Parathyroid adenoma (tissue), 2 donors: ENCODE results near the gene MBD2.
A peak's percentile ranks its signal among the peaks of the same experiment; 100 is the strongest.

Experiments used
- H2AFZ ChIP-seq: fragments of 300-600 bp; sonication (generic); one replicate; pipeline ENCODE4 v1.7.0; 2017; ENCODE audit warnings: antibody characterized with exemption, mild to moderate bottlenecking
- H3K27ac ChIP-seq: fragments of 300-600 bp; sonication (generic); one replicate; pipeline ENCODE4 v1.7.0; 2017
- H3K27me3 ChIP-seq: fragments of 300-600 bp; sonication (generic); one replicate; pipeline ENCODE4 v1.7.0; 2017; ENCODE audit warnings: low read length; ENCODE audit not compliant: control insufficient read depth, insufficient read depth
- H3K36me3 ChIP-seq: fragments of 300-600 bp; sonication (generic); one replicate; pipeline ENCODE4 v1.7.0; 2017; ENCODE audit warnings: low read length; ENCODE audit not compliant: control insufficient read depth, insufficient read depth
- H3K4me1 ChIP-seq: fragments of 300-600 bp; sonication (generic); one replicate; pipeline ENCODE4 v1.7.0; 2017; ENCODE audit warnings: control low read depth
- H3K4me2 ChIP-seq: fragments of 300-600 bp; sonication (generic); one replicate; pipeline ENCODE4 v1.7.0; 2017; ENCODE audit warnings: low read length
- H3K4me3 ChIP-seq: fragments of 300-600 bp; sonication (generic); one replicate; pipeline ENCODE4 v1.7.0; 2017; ENCODE audit warnings: low read depth, low read length
- H3K79me2 ChIP-seq: fragments of 300-600 bp; sonication (generic); one replicate; pipeline ENCODE4 v1.7.0; 2017; ENCODE audit warnings: control low read depth
- H3K9ac ChIP-seq: fragments of 300-600 bp; sonication (generic); one replicate; pipeline ENCODE4 v1.7.0; 2017; ENCODE audit warnings: mild to moderate bottlenecking
- H3K9me3 ChIP-seq: fragments of 300-600 bp; sonication (generic); one replicate; pipeline ENCODE4 v1.7.0; 2017; ENCODE audit warnings: low read length; ENCODE audit not compliant: control insufficient read depth
- CTCF ChIP-seq: fragments of 300-600 bp; sonication (generic); IDR thresholded peaks from one replicate; pipeline ENCODE4 v1.7.0; 2017; ENCODE audit warnings: antibody characterized with exemption, mild to moderate bottlenecking
- donor health status: primary hyperparathyroidism.

Gene MBD2

GRCh38 chr18:54232485-54233227 lies 8.2 kb upstream of the MBD2 start:
- no peaks in the 10 kb centered on the region for H3K9me3 ChIP-seq
- TF ChIP-seq CTCF, result no peak
- H2AFZ ChIP-seq, result no peak overlapping the region
- H3K9ac ChIP-seq, result no peak overlapping the region
- H3K36me3 ChIP-seq, result no peaks in the 10 kb centered on the region
- H3K4me2 ChIP-seq, result no peak overlapping the region
- no peaks in the 10 kb centered on the region for H3K4me1 ChIP-seq
- H3K27ac ChIP-seq, result no peak overlapping the region
- no peak overlapping the region for H3K4me3 ChIP-seq
- H3K79me2 ChIP-seq, result no peaks in the 10 kb centered on the region
- no peaks in the 10 kb centered on the region for H3K27me3 ChIP-seq

- Histone ChIP-seq H3K4me2 (no peak overlapping the region), H3K27me3 (no peaks in the 10 kb centered on the region), H3K9me3 (no peaks in the 10 kb centered on the region), H3K4me1 (no peaks in the 10 kb centered on the region), H3K27ac (no peak overlapping the region), H3K79me2 (no peaks in the 10 kb centered on the region), H3K9ac (no peak overlapping the region), H2AFZ (no peak overlapping the region), H3K4me3 (no peak overlapping the region), H3K36me3 (no peaks in the 10 kb centered on the region)
- TF ChIP-seq CTCF, result no peak
Observed at GRCh38 chr18:54229421-54230059, 5.1 kb upstream of the MBD2 start.

GRCh38 chr18:54228364-54228763 lies 3.9 kb upstream of the MBD2 start:
- no peak for TF ChIP-seq CTCF
- Histone ChIP-seq H2AFZ (no peak overlapping the region), H3K9ac (no peak overlapping the region)

GRCh38 chr18:54223568-54224241 lies 764 bp downstream of the MBD2 start:
- peak overlapping the region; percentile 24 for H3K27ac ChIP-seq
- H3K9me3 ChIP-seq, result no peaks in the 10 kb centered on the region
- peaks cover 6% of the 10 kb centered on the region for H3K4me1 ChIP-seq
- H3K27me3 ChIP-seq, result no peaks in the 10 kb centered on the region
- H3K79me2 ChIP-seq, result peaks cover 19% of the 10 kb centered on the region
- H3K4me3 ChIP-seq, result peak overlapping the region; percentile 41
- no peaks in the 10 kb centered on the region for H3K36me3 ChIP-seq
- H3K4me2 ChIP-seq, result peak overlapping the region; percentile 57
- H2AFZ ChIP-seq, result peak overlapping the region; percentile 39
- no peak for TF ChIP-seq CTCF
- H3K9ac ChIP-seq, result no peak overlapping the region

More at GRCh38 chr18:54228364-54228763, 3.9 kb upstream of the MBD2 start:
- no peaks in the 10 kb centered on the region for H3K79me2 ChIP-seq
- H3K4me2 ChIP-seq, result no peak overlapping the region
- H3K27me3 ChIP-seq, result no peaks in the 10 kb centered on the region
- no peaks in the 10 kb centered on the region for H3K36me3 ChIP-seq
- H3K4me1 ChIP-seq, result no peaks in the 10 kb centered on the region
- no peak overlapping the region for H3K27ac ChIP-seq
- no peaks in the 10 kb centered on the region for H3K9me3 ChIP-seq
- no peak overlapping the region for H3K4me3 ChIP-seq
